ENCODE measurements around the gene CHST6. TPM values are rescaled to one million over a fixed set of nuclear protein-coding genes. Genes with fewer than 3 reads are reported as not detected.
"Not testable (repeated sequence)": the region's sequence is repeated elsewhere in the genome, so short reads cannot be mapped to it uniquely, and the experiment has no call there.

Gene CHST6
- 1 to 10 TPM in 3 of 4 donors, under 1 TPM in 1; 0.26 to 1.3 (median 1.2) TPM for polyA plus RNA-seq (ENCODE audit: insufficient read length in 4 of 4)

DNA sequence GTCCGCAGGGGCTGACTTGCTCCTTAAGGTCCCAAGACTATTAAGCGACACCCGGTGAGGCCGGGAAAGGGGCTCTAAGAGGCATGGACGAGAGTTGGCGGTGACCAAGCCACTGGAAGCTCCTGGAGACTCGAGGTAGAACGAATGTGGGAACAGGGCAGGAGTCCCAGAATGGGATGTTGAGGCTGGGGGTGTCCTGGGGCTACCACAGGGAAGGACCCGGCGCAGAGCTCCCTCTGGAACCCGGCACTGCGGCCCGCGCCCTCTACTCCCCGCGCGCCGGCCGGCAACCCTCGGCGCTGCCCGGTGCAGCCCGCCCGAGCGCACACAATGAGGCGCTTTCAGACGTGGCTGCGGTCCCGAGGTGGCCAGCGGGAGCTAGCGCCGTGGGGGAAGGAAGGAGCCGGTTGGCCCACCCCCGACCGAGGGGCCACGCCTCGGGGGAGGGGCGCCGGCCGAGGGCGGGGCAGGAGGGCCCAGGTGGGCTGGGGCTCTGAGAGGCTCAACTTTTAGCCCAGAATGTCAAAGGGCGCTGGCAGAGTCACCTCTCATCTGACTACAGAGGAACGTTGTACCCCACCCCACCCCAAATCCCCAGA, at the start of gene CHST6:
Gene CHST6, minus strand, starts transcription at position 366 of the 599 bp plus-strand sequence. CDS start 15,613 bp downstream, outside the sequence.
- no peak for DNase-seq (ENCODE audit: low read depth in 4 of 4, low spot score in 3 of 4)

- not testable (repeated sequence) for DNase-seq (ENCODE audit: low read depth in 4 of 4, low spot score in 3 of 4)
Observed at GRCh38 chr16:75542462-75542861, 47.2 kb upstream of the CHST6 start.

DNA sequence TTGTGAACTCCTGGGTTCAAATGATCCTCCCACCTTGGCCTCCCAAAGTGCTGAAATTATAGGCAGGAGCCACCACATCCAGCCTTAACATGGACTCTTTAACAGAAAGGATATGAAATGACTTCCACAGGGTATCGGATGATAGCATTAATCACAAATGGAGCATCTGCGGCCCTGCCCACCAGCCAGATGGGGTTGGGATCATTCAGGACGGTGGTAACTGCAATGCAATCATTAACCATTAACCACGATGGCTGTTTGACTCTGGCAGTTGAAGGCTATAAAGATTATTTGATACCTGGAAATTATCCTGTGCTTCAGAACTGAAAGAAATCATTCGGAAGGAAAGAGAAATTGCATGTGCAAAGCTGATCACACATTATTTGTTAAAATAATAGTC, 46.0 kb upstream of the CHST6 start:
- DNase-seq (ENCODE audit: low read depth in 4 of 4, low spot score in 3 of 4) = no peak

GRCh38 chr16:75538882-75539565, 43.8 kb upstream of the CHST6 start:
- not testable (repeated sequence) for DNase-seq (ENCODE audit: low read depth in 4 of 4, low spot score in 3 of 4)

GRCh38 chr16:75537776-75538175, 42.5 kb upstream of the CHST6 start:
- DNase-seq (ENCODE audit: low read depth in 4 of 4, low spot score in 3 of 4) = no peak

DNA sequence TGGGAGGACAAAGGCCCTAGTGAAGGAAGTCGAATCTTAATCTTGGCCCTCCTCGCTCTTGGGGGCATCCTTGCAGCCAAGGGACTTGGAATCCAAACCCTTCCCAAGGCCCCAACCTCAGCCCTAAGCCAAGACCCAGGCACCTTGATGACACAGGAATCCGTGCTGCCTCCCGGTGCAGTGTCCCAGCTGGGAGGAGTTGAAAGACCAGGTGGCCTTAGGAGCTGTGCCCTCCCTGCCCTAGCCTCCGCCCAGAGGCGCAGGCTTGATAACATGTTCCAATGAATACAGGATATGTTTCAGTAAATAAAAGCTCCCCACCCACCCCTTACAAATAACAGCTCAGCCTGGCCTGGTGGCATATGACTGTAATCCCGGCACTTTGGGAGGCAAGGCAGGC, 40.7 kb upstream of the CHST6 start, which contains the start of gene CHST5:
Gene CHST5, minus strand, starts transcription at position 208 of the 400 bp plus-strand sequence. CDS start 5,724 bp downstream, outside the sequence.
- DNase-seq (ENCODE audit: low read depth in 4 of 4, low spot score in 3 of 4) = no peak

DNA sequence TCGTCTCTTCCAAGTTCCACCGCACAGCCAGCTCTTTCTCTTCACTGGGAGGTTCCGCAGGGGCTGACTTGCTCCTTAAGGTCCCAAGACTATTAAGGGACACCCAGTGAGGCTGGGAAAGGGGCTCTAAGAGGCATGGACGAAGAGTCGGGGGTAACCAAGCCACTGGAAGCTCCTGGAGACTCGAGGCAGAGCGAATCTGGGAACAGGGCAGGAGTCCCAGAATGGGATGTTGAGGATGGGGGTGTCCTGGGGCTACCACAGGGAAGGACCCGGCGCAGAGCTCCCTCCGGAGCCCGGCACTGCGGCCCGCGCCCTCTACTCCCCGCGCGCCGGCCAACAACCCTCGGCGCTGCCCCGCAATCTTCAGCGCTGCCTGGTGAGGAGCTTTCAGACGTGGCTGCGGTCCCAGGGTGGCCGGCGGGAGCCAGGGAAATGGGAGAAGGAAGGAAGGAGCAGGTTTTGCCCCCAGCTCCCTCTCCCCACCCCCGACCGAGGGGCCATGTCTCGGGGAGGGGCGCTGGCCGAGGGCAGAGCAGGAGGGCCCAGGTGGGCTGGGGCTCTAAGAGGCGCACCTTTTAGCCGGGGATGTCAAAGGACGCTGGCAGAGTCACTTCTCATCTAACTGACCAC, 40.1 kb upstream of the CHST6 start:
- DNase-seq (ENCODE audit: low read depth in 4 of 4, low spot score in 3 of 4) = no peak

GRCh38 chr16:75534560-75535205, 39.4 kb upstream of the CHST6 start:
- peak in 1 of 4 donors; percentile 14 for DNase-seq (ENCODE audit: low read depth in 4 of 4, low spot score in 3 of 4)

- no peak for DNase-seq (ENCODE audit: low read depth in 4 of 4, low spot score in 3 of 4)
Observed at GRCh38 chr16:75532791-75533190, 37.5 kb upstream of the CHST6 start.

GRCh38 chr16:75532142-75532765, 37.0 kb upstream of the CHST6 start:
- no peak for DNase-seq (ENCODE audit: low read depth in 4 of 4, low spot score in 3 of 4)

DNA sequence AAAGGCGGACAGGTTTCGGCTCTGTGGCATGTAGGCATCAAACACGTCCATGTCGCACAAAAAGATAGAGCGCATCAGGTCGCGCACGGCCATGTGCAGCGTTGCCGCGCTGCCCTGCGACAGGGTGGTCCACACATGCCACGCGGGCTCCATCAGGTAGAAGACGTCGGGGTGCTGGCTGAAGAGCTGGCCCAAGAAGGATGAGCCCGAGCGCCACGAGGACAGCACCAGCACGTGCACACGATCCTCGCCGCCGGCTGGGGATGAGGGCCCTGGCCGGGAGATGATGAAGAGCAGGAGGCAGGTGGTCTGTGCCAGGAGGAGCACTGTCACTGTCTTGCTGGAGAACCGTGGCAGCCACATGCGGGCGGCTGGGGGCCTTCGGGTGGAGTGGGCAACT, 34.7 kb upstream of the CHST6 start:
- no peak for DNase-seq (ENCODE audit: low read depth in 4 of 4, low spot score in 3 of 4)

DNA sequence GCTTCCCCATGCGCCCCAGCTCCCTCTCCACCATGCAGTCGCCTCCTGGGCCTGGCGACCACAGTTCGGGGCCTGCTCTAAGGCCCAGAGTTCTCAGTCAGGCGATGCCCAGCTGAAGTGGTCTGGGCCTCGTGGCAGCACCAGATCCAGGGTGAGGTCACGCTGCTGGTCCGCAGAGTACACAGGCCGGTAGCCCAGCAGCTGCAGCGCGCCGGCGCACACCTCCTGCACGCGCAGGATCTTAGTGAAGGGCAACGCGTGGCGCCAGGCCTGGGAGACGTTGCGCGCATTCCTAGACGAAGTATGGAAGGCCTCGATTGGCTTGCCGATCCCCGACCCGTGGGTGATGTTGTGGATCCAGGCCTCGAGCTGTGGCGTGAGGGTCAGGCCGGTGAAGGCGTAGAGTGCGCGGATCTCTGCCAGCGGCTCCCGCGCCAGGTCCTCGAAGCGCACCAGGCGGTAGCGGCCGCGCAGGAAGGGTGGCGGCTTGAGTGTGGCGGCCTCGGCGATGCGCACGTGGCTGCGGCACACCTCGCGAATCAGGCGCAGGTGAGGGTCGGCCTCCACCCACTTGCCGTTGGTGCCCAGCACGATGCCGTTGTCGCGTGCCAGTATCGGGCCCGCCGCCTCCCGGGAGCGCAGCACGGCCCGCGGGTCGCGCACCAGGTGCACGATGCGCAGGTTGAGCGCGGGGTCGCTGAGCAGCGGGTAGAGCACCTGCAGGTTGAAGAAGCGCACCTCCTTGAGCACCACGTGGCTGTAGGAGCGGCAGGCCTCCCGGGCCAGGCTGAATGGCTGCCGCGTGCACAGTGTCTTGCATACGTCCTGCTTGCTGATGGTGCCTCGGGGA, 34.0 kb upstream of the CHST6 start:
- DNase-seq (ENCODE audit: low read depth in 4 of 4, low spot score in 3 of 4) = no peak

- no peak for DNase-seq (ENCODE audit: low read depth in 4 of 4, low spot score in 3 of 4)
Observed at GRCh38 chr16:75527825-75528299, 32.6 kb upstream of the CHST6 start.

- DNase-seq (ENCODE audit: low read depth in 4 of 4, low spot score in 3 of 4) = no peak
Observed at GRCh38 chr16:75526032-75526790, 31.0 kb upstream of the CHST6 start.

GRCh38 chr16:75519175-75519574, 23.9 kb upstream of the CHST6 start:
- DNase-seq (ENCODE audit: low read depth in 4 of 4, low spot score in 3 of 4) = no peak

GRCh38 chr16:75516189-75516966, 21.1 kb upstream of the CHST6 start:
- not testable (repeated sequence) for DNase-seq (ENCODE audit: low read depth in 4 of 4, low spot score in 3 of 4)

GRCh38 chr16:75514296-75514695, 19.1 kb upstream of the CHST6 start:
- DNase-seq (ENCODE audit: low read depth in 4 of 4, low spot score in 3 of 4) = no peak

DNA sequence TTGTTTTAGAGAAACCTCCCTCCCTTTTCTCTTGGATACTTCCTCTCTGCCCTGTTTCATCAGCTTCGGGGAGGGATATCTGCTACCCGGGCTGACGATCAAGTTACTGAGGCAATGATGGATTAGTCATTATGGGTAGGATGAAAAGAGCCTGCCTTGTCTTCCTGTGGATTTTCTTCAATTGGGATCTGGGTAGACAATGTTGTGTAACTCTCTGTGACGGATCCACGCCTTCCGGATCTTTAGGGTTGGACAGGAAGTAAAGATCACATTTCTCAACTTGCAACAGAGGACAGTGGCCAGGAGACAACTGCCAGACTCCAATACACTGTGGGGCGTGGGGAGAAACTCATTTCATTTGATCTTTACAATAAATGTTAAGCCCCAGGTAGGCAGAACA, 11.3 kb upstream of the CHST6 start:
- DNase-seq (ENCODE audit: low read depth in 4 of 4, low spot score in 3 of 4) = no peak

Measured in left renal pelvis (tissue), 4 donors.